Esophagus (tissue), 2 donors: ENCODE results near the gene NTRK3. TPM values are rescaled to one million over a fixed set of nuclear protein-coding genes. Genes with fewer than 3 reads are reported as not detected.

Experiments used
- H3K27ac ChIP-seq, 2 donors: one replicate each; pipeline ENCODE4 v1.5.1; 2013; ENCODE audit warnings: low read depth in 2 of 2, mild to moderate bottlenecking in 2 of 2, inconsistent platforms in 1 of 2, low read length in 1 of 2, moderate library complexity in 1 of 2
- H3K27me3 ChIP-seq, 2 donors: one replicate each; pipeline ENCODE4 v1.6.1; 2013; ENCODE audit warnings: low read length in 2 of 2, control low read depth in 1 of 2, mild to moderate bottlenecking in 1 of 2; ENCODE audit not compliant: insufficient read depth in 2 of 2, control insufficient read depth in 1 of 2
- H3K36me3 ChIP-seq, 2 donors: one replicate each; pipeline ENCODE4 v1.6.1; 2013; ENCODE audit warnings: low read length in 1 of 2; ENCODE audit not compliant: control insufficient read depth in 2 of 2, insufficient read depth in 2 of 2
- H3K4me1 ChIP-seq, 2 donors: one replicate each; pipeline ENCODE4 v1.6.1; 2013; ENCODE audit warnings: low read length in 1 of 2; ENCODE audit not compliant: control insufficient read depth in 2 of 2, insufficient read depth in 2 of 2
- H3K4me3 ChIP-seq, 2 donors: one replicate each; pipeline ENCODE4 v1.5.1; 2013; ENCODE audit warnings: low read length in 2 of 2, mild to moderate bottlenecking in 2 of 2, low read depth in 1 of 2, moderate library complexity in 1 of 2
- H3K9me3 ChIP-seq, 2 donors: one replicate each; pipeline ENCODE4 v1.6.1; 2013; ENCODE audit warnings: mild to moderate bottlenecking in 2 of 2, low read depth in 1 of 2, low read length in 1 of 2, moderate library complexity in 1 of 2; ENCODE audit not compliant: control insufficient read depth in 2 of 2, insufficient read depth in 1 of 2
- WGBS, 2 donors: extraction: QIAGEN DNeasy Blood & Tissue Kit; methylation state at CpG; one replicate each; pipeline ENCODE4 v1.1.7; 2013; 5-methylcytosine and 5-hydroxymethylcytosine counted together
- polyA plus RNA-seq, 2 donors: library from polyadenylated mRNA; stranded (reverse); fragments of 200-250 nt; gene quantifications; one replicate each; pipeline ENCODE4 v1.2.3, GENCODE V29; 2013
- donor health status: healthy with polysubstance abuse.
- donor health status: Bipolar disorder and iron deficiency.

The NTRK3 gene
- polyA plus RNA-seq, 2 donors, result 0.61 to 0.77 TPM

GRCh38 chr15:88108991-88109390 is 147.5 kb downstream of the NTRK3 start:
- Histone ChIP-seq H3K27me3 (no peaks in the 10 kb centered on the region), H3K9me3 (peaks cover 0 to 2% of the 10 kb centered on the region in 2 donors), H3K27ac (no peak overlapping the region), H3K4me3 (no peak overlapping the region), H3K4me1 (no peaks in the 10 kb centered on the region), H3K36me3 (no peaks in the 10 kb centered on the region)
- WGBS, 2 donors, result 73 to 83% methylated on average over 12 of the region's 12 CpGs

GRCh38 chr15:88108477-88108876 is 148.1 kb downstream of the NTRK3 start:
- Histone ChIP-seq H3K4me3 (no peak overlapping the region), H3K27ac (no peak overlapping the region), H3K4me1 (no peaks in the 10 kb centered on the region), H3K27me3 (no peaks in the 10 kb centered on the region), H3K36me3 (no peaks in the 10 kb centered on the region), H3K9me3 (peaks cover 0 to 2% of the 10 kb centered on the region in 2 donors)

DNA sequence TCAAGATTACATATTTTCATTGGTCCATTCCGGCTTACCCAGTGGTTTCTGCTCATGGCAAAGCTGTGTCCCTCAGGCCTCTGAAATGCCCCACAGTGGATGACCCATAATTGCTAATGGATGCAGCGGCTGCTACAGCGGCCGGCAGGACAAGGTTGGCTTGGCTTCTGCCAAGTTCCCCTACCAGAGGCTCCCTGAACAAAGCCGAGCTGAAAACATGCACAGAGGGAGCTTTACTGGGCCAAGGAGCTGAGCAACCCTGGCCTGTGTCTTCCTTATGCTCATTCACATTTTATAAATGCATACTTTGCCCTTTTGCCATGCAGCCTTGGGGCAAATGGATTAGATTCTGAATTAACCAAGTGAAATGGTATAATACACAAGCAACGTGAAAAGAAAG is 150.5 kb downstream of the NTRK3 start:
- H3K9me3 ChIP-seq, result peaks cover 2% of the 10 kb centered on the region in 2 donors
- WGBS, 2 donors, result 63 to 75% methylated on average over 6 of the region's 6 CpGs
- H3K4me3 ChIP-seq, result no peak overlapping the region
- no peaks in the 10 kb centered on the region for H3K36me3 ChIP-seq
- H3K27ac ChIP-seq, result no peak overlapping the region
- H3K27me3 ChIP-seq, result no peaks in the 10 kb centered on the region
- no peaks in the 10 kb centered on the region for H3K4me1 ChIP-seq

DNA sequence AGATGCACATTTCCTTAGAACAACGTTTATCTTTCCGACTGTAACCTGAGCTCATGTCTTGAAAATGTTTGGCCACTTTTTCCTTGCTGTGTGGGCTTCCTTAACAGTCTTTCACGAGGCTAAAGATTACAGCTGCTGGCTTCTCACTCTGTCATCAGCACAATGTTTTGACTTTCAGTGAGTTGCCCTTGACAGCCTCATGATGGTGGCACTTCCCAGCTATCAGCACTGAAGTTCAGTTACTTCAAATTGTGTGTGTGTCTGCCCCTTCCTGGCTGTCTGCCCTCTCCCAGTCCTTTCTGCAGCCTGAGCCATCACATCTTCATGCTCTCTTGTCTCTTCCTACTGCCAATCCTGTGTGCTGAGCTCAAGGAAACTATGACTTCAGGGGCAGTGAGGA is 152.2 kb downstream of the NTRK3 start:
- H3K36me3 ChIP-seq, result no peaks in the 10 kb centered on the region
- no peaks in the 10 kb centered on the region for H3K4me1 ChIP-seq
- H3K9me3 ChIP-seq, result peaks cover 2% of the 10 kb centered on the region in 2 donors
- H3K27ac ChIP-seq, result no peak overlapping the region
- 56% methylated on average over 3 of the region's 3 CpGs for WGBS, 2 donors
- H3K4me3 ChIP-seq, result no peak overlapping the region
- no peaks in the 10 kb centered on the region for H3K27me3 ChIP-seq

- H3K36me3 ChIP-seq, result no peaks in the 10 kb centered on the region
- H3K4me3 ChIP-seq, result no peak overlapping the region
- 84 to 89% methylated on average over 2 of the region's 2 CpGs for WGBS, 2 donors
- H3K27ac ChIP-seq, result no peak overlapping the region
- no peaks in the 10 kb centered on the region for H3K27me3 ChIP-seq
- H3K4me1 ChIP-seq, result no peaks in the 10 kb centered on the region
- H3K9me3 ChIP-seq, result peaks cover 0 to 2% of the 10 kb centered on the region in 2 donors
Measured at GRCh38 chr15:88100181-88100580, 156.4 kb downstream of the NTRK3 start.

DNA sequence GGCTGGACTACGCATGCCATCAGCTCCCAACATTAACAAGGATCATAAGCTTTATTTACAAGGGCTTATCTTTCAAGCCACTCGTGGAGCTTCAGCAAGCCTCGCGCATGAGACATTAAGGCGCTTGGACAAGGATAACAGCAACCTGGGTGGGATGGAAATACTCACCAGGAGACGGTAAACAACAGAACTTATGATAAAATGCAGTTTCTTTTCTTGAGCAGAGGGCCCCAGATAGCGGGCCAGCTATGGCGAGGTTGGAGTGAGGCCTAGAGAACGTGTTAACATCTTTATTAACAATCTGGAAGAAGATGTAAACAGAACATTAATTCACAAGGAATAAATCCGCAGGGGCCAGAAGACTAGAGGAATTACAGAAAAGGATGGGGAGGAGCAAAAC is 158.2 kb downstream of the NTRK3 start:
- no peaks in the 10 kb centered on the region for H3K4me1 ChIP-seq
- no peak overlapping the region for H3K27ac ChIP-seq
- H3K36me3 ChIP-seq, result no peaks in the 10 kb centered on the region
- WGBS, 2 donors, result 52 to 69% methylated on average over 10 of the region's 10 CpGs
- peaks cover 0 to 2% of the 10 kb centered on the region in 2 donors for H3K9me3 ChIP-seq
- H3K27me3 ChIP-seq, result no peaks in the 10 kb centered on the region
- no peak overlapping the region for H3K4me3 ChIP-seq

- Histone ChIP-seq H3K9me3 (peaks cover 0 to 5% of the 10 kb centered on the region in 2 donors), H3K27ac (no peak overlapping the region), H3K4me1 (no peaks in the 10 kb centered on the region), H3K36me3 (no peaks in the 10 kb centered on the region), H3K27me3 (no peaks in the 10 kb centered on the region), H3K4me3 (no peak overlapping the region)
- WGBS, 2 donors, result 77 to 92% methylated on average over 3 of the region's 3 CpGs
Measured at GRCh38 chr15:88091444-88092016, 165.0 kb downstream of the NTRK3 start.

DNA sequence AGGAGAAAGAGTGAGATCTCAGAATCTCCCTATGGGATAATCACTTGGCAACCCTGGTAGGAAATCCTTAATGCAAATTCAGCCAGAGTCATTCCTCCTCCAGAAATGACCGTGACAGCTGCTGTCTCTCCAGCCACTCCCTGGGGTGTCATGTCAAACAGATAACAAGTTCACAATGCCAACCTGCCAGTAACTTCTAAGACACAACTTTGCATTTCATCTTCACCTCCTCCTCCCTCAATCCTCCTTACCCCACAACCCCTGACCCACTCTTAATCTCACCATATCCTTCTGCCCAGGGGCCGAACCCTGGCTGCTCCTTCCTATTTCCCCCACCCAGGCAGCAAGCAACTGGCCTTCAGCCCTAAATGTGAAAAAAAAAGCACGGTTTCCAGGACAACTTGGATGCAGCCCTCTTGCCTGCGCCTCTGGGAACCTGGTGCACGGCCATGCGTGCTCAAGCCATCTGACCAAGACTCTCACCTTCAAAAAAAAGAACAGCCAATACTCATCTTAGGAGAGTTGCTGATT is 166.0 kb downstream of the NTRK3 start:
- Histone ChIP-seq H3K36me3 (no peaks in the 10 kb centered on the region), H3K4me1 (no peaks in the 10 kb centered on the region), H3K4me3 (no peak overlapping the region), H3K27ac (no peak overlapping the region), H3K9me3 (peaks cover 0 to 5% of the 10 kb centered on the region in 2 donors), H3K27me3 (no peaks in the 10 kb centered on the region)
- WGBS, 2 donors, result 24 to 29% methylated on average over 6 of the region's 6 CpGs

- 70 to 76% methylated on average over 4 of the region's 4 CpGs for WGBS, 2 donors
- no peak overlapping the region for H3K4me3 ChIP-seq
- no peaks in the 10 kb centered on the region for H3K36me3 ChIP-seq
- H3K9me3 ChIP-seq, result peaks cover 0 to 5% of the 10 kb centered on the region in 2 donors
- no peak overlapping the region for H3K27ac ChIP-seq
- H3K27me3 ChIP-seq, result no peaks in the 10 kb centered on the region
- no peaks in the 10 kb centered on the region for H3K4me1 ChIP-seq
Measured at GRCh38 chr15:88089731-88090130, 166.8 kb downstream of the NTRK3 start.

DNA sequence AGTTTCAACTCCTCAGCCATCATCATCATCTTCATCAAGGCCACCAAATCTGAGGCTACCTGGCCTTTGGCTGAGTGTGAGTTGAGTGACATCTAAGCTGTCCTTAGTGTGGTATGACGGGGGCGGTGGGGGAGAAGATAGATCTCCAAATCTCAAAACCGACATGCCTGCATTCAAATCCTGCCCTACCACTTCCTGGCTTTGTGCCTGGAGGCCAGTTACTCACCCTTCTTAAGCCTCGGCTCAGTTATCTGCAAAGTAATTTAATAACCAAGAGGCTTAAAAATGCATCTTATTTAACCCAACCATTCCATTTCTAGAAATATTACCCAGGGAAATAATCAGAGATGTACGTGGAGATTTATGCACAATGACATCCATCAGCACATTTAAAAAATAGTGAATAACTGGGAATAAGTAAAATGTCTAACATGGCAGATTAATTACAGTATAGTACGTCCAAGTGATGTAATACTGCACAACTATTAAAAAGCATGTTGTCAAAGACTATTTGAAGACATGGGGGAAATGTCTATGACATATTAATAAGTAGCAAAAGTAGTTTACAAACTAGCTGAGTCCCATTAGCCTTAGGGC is 167.4 kb downstream of the NTRK3 start:
- no peak overlapping the region for H3K4me3 ChIP-seq
- H3K9me3 ChIP-seq, result peaks cover 0 to 5% of the 10 kb centered on the region in 2 donors
- WGBS, 2 donors, result 32 to 41% methylated on average over 6 of the region's 6 CpGs
- no peaks in the 10 kb centered on the region for H3K4me1 ChIP-seq
- no peaks in the 10 kb centered on the region for H3K27me3 ChIP-seq
- no peaks in the 10 kb centered on the region for H3K36me3 ChIP-seq
- H3K27ac ChIP-seq, result no peak overlapping the region
